Fibroblast of lung (primary cell): ENCODE data around the gene TBC1D14.
A peak's percentile ranks its signal among the peaks of the same experiment; 100 is the strongest.

ENCODE experiments used
- CTCF ChIP-seq, 2 donors: IDR thresholded peaks in 1 of 2; conservative IDR thresholded peaks in 1 of 2; 1 replicate in 1 of 2; 2 replicates in 1 of 2; pipeline ENCODE4 v1.5.1; 2011 to 2012; ENCODE audit warnings: low read length in 2 of 2, control low read depth in 1 of 2, inconsistent platforms in 1 of 2, low read depth in 1 of 2, mild to moderate bottlenecking in 1 of 2
- EZH2 ChIP-seq: IDR thresholded peaks from 2 replicates; pipeline ENCODE4 v1.5.1; 2012; ENCODE audit warnings: low read length, control low read depth, mild to moderate bottlenecking; ENCODE audit errors: missing control alignments

- peak in 1 of 2 donors; percentile 37 for TF ChIP-seq CTCF (conservative IDR thresholded peaks at IDR 0.05 in 1 of 2, IDR thresholded peaks at IDR 0.05 in 1 of 2; ENCODE audit: low read depth in 1 of 2, low read length in 2 of 2)
- TF ChIP-seq EZH2, result no peak
These were observed 17.3 kb upstream of the TBC1D14 start for GRCh38 chr4:6892190-6892908.
